GM18505 (cell line): ENCODE results near the gene IL34.

Source experiments
- ATAC-seq: cut with Tn5 transposase; IDR thresholded peaks from one replicate; pipeline ENCODE4 v1.9.1; 2021; ENCODE audit not compliant: unreplicated experiment
- POLR2A ChIP-seq: IDR thresholded peaks from 4 replicates; pipeline ENCODE4 v1.6.1; 2011; ENCODE audit warnings: borderline replicate concordance; ENCODE audit not compliant: insufficient read depth, insufficient read length; ENCODE audit errors: extremely low read depth

IL34 gene

DNA sequence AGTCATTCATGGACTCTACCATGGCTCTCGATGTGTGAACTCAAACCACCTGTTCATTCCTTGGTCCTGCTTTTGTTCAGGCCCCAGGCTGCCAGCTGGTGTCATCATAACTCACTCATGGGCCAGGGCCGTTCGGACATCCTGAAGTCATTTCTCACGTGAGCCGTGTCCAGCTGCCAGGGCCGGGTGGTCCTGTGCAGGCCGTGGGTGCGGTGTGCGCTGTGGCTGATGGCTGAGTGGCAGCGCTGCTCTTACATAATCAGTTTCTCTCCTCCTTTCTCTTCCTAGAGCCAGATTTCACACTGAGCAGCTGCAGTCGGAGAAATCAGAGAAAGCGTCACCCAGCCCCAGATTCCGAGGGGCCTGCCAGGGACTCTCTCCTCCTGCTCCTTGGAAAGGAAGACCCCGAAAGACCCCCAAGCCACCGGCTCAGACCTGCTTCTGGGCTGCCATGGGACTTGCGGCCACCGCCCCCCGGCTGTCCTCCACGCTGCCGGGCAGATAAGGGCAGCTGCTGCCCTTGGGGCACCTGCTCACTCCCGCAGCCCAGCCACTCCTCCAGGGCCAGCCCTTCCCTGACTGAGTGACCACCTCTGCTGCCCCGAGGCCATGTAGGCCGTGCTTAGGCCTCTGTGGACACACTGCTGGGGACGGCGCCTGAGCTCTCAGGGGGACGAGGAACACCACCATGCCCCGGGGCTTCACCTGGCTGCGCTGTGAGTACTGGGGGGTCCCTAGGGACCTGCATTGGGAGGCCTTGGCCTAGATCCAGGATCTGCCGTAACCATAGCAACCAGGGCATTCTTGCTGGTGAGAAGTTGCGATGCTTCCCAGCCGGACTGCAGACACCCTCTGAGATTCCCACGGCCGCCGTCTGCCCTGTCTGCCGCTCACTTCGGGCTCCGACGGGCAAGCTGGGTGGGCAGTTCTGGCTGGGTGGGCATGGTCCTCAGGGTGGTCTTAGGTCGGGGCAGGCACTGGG is at the start of gene IL34:
IL34 (plus strand) TSS at position 300 of the 982 bp plus-strand sequence; CDS start at position 689, 389 bp downstream.
- TF ChIP-seq POLR2A, result no peak
- ATAC-seq, result no peak

DNA sequence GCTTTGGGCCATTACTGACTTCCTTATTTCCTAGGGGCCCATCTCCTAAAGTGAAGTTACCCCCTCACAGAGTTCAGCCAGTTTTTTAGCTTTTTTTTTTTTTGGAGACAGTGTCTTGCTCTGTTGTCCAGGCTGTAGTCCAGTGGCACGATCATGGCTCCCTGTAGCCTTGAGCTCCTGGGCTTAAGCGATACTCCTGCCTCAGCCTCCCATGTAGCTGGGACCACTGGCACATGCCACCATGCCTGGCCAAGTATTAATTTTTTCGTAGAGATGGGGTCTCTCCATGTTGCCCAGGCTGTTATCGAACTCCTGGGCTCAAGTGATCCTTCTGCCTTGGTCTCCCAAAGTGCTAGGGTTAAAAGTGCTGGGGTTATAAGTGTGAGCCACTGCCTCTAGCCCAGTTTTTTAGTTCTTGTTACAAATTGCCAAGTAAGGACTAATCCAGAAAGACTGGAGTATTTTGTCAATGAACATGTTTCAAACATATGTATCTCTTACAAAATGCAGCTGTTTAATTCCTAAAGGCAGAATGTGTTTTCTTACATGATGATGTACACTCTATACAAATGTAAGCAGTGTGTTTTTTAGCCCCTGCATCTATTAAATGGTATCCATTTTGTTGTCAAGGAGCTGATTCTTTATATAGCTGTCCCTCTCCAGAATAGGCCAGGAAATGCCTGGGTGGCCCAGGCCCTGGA is 49.1 kb upstream of the IL34 start:
- no peak for ATAC-seq

DNA sequence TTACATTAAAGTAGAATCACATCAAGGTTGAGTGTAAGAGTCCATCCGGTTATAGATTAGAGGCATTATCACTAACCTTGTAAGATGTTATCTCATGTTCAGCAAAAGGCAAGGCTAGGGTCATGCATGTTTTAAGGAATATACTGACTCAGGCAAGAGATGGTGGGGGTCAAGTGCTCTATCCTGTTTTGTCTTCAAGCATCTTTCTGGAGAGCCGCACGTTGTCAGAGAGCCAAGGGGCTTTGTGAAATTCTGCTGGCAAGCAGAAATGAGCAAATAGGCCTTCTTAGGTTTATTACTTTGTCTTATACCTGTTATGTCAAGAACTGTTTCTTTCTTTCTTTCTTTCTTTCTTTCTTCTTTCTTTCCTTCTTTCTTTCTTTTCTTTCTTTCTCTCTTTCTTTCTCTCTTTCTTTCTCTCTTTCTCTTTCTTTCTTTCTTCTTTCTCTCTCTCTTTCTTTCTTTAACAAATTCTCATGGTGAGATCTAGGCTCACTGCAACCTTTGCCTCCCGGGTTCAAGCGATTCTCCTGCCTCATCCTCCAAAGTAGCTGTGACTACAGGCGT is 47.3 kb upstream of the IL34 start:
- TF ChIP-seq POLR2A, result no peak
- no peak for ATAC-seq

More for the DNA sequence above, 49.1 kb upstream of the IL34 start:
- TF ChIP-seq POLR2A, result no peak

DNA sequence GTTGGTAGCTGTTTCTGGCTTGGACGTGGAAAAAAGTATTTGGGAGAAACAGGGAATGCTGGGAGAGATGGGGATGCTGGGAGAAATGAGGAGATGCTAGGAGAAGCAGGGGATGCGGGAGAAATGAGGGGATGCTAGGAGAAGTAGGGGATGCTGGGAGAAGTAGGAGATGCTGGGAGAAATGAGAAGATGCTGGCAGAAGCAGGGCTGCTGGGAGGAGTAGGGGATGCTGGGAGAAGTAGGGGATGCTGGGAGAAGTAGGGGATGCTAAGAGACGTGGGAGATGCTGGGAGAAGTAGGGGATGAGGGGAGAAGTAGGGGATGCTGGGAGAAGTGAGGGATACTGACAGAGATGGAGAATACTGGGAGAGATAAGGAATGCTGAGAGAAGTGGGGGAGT is 45.6 kb upstream of the IL34 start:
- ATAC-seq, result no peak
- no peak for TF ChIP-seq POLR2A

DNA sequence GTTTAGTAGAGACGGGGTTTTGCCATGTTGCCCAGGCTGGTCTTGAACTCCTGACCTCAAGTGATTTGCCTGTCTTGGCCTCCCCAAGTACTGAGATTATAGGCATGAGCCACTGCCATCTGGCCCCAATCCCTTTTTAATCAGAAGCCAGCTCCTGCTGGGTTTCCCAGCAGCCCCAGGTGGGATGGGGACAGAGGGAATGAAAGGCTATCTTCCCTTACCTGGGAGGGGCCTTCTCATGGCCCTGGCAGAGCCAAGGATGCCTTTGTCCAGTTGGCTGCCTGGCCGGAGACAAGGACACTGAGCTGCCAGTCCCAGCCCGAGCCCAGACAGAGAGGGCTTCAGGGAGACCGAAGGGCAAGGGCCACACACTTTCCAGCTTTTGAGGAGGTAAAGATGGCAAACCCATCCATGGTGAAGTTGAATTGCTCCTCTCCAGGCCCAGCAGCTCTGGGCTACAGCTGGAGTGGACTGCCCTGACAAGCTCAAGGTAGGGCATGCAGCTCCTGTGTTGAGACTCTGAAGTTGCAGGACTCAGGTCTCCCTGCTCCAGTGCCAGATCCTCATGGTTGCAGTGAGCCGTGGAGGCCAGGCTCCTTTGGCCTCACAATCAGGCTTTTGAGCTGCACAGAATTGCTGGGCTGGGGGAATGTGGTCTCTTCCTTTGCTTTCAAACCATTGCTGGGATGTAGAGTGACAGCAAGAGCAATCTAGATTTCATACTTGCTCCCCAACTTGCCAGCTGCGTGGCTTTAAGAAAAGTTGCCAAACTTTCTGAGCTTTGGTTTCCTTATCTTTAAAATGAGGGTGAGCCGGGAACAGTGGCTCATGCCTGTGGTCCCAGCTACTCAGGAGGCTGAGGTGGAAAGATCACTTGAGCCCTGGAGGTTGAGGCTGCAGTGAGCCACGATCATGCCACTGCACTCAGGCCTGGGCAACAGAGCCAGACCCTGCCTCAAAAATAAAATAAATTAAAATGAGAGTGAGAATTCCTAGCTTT is 44.5 kb upstream of the IL34 start:
- ATAC-seq, result no peak
- no peak for TF ChIP-seq POLR2A

DNA sequence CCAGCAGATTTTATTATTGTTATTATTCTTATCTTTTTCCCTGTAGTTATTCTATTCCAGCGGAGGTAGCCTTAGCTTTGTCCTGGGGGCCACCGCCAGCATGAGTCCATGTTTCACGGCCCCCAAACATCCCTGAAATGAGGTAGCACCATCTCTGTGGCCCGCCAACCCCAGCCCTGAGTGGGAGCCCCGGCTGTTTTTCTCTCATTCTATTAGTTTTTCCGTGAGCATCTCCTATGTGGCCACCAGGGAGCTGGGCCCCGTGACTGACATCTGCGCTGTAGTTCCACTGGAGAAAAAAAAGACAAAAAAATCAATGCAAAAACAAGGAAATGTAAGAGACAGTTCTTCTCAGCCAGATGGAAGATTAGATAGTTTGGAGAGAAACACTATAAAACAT is 43.5 kb upstream of the IL34 start:
- no peak for ATAC-seq
- TF ChIP-seq POLR2A, result no peak

DNA sequence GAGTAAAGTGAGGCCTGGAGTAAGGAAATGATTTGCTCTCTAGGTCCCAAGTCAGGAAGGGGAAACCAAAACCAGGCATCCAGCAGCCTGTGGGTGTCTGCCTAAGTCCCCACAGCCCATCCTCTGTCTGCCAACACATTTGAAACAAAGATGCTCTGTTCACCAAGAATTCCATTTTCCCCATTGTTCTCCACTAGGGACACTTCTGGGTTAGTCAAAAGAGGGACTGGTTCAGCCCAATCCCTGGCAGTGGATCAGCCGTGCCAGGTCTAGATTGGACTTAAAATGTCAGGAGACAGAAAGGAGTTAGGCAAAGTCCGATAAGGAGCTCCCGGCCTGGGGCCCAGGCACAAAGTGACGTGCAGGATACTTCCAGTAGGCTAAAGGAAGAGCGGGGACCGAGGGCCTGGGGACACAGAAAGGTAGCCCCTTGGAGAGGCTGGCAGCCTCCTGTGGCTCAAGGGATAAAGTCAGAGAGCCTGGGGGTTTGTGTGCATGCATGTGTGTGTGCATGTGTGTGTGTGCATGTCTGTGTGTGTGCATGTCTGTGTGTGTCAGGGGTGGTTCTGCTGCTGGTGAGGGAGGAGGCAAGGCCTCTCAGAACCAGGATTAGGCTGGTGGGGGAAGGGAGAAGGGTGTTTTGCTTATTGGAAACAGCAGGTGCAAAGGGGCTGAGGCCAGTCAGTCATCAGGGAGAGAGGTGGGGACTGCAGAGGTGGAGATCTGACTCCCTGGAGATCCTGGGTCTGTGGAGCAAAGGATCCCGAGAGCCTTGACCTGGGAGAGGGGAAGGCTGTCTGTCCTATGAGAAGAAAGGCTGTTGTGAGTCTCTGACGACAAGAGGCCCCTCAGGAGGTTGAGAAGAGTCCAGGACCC is 41.7 kb upstream of the IL34 start:
- no peak for TF ChIP-seq POLR2A
- ATAC-seq, result no peak

DNA sequence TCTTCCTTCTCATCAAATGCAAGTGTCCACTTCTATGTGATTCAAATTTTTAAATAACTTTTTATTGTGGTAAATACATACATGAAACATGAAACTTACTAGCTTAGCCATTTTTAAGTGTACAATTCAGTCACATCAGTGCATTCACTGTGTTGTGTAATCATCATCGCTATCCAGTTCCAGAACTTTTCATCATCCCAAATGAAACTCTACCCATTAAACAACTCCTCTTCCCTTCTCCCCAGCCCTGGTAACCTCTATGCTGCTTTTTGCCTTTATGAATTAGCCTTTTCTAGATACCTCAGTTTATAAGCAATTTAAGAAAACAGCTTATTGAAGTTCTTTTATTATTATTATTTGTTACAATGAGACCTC is 41.1 kb upstream of the IL34 start:
- no peak for TF ChIP-seq POLR2A
- ATAC-seq, result no peak

DNA sequence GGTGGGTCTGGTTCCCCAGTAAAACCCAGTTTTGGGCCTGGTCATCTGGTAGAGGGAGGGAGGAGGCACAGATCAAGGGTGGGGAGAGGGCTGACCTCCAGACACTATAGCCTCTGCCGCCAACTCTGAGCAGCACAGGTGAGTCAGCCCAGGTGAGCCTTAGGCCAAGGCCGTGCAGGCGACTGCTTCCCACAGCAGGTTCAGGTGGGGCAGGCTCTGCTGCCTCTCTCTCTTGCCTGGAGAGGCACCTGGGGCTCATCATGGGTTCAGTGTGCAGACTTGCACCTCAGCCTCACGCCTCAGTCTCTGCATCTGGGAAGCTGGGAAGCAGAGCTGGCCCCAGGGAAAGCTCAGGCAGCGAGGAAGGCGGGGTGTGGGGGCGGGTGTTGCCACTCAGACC is 37.8 kb upstream of the IL34 start:
- TF ChIP-seq POLR2A, result no peak
- ATAC-seq, result no peak

DNA sequence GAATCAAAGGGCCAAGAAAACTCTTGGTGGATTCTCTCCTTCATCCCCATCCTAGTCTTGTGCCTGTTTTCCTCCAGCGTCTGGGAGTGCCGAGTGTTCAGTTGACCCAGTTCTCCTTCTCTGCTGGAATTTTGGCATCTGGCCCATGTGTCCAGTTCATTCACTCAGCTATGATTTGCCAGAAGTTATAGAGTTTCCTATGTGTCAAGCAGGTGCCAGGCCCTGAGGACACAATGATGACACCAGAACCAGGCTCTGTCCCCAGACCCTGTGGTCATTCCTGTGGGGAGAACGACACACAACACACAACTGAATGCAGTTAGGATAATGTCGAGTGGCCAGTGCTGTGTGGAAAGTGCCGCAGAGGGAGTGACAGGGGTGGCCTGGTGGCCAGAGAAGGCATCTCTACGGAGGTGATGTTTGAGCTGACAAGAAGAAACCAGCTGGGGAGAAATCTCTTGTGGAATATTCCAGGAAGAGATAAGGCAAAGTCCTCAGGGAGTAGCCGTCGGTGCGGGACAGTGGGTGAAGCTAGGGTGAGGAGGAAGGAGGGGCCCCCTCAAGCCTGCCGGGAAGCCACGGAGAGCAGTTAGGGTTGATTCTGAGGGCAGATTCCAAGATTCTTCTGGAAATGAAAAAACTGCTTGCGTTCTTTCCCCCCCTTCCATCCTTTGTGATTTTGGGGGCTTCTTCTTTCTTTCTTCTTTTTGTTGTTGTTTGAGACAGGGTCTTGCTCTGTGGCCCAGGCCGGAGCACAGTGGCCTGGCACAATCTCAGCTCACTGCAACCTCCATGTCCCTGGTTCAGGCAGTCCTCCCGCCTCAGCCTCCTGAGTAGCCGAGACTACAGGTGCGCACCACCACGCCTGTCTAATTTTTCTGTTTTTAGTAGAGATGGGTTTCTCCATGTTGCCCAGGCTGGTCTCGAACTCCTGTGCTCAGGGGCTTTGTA is 35.8 kb upstream of the IL34 start:
- no peak for ATAC-seq
- TF ChIP-seq POLR2A, result no peak

DNA sequence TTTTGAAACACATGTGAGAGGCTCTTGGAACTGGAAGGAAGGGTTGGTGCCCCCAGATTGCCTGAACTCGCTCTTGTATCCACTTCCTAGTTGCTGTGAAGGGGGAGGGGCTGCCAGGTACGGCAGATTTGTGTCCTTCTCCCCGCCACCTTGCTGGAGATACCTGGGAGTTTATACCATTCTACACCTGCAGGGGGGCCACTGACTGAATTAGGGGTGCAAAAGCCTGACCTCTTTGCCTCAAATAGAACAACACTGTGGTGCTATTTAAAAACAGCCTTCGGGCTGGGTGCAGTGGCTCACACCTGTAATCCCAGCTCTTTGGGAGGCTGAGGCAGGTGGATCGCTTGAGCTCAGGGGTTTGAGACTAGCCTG is 35.1 kb upstream of the IL34 start:
- no peak for TF ChIP-seq POLR2A
- no peak for ATAC-seq
